Ramos (cell line): Measurements from ENCODE around the gene CNTROB.

Experiments
- in situ Hi-C: fragments of 300-500 bp; cut with MboI; formaldehyde crosslinking; loops from one replicate; pipeline ENCODE4 v1.14.3; 2022; ENCODE audit warnings: low sequenced_read_pairs; ENCODE audit not compliant: unreplicated experiment

Gene CNTROB

DNA sequence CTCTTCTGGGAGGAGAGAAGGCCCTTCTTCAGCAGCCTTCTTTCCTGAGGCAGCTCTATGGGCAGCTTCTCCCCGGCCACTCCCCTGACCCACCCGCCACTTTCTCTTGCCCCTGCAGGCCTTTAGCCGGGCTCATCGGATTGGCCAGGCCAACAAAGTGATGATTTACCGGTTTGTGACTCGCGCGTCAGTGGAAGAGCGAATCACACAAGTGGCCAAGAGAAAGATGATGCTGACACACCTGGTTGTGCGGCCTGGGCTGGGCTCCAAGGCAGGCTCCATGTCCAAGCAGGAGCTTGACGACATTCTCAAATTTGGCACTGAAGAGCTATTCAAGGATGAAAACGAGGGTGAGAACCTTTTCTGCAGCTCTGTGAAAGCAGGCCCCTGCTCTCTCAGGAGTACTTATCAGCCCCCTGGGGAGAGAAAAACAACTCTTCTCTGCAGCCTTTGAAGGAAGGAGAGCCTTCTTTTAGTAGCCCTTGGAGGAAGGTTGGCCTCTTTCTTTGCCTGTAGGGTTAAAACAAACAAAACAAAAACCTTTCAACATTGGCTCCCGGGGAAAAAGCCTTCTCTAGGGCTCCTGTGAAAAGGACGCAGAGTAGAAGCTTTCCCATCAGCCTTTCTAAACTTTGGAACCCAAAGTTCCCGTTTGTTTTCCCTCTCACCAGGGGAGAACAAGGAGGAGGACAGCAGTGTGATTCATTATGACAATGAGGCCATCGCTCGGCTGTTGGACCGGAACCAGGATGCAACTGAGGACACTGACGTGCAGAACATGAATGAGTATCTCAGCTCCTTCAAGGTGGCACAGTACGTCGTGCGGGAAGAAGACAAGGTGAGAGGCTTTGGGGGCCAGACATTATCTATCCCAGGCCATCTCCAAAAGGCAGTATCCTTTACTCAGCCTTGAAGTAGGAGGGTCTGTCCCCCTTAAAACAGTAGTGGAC lies 28.6 kb upstream of the CNTROB start:
- in situ Hi-C loops: no loop called here

DNA sequence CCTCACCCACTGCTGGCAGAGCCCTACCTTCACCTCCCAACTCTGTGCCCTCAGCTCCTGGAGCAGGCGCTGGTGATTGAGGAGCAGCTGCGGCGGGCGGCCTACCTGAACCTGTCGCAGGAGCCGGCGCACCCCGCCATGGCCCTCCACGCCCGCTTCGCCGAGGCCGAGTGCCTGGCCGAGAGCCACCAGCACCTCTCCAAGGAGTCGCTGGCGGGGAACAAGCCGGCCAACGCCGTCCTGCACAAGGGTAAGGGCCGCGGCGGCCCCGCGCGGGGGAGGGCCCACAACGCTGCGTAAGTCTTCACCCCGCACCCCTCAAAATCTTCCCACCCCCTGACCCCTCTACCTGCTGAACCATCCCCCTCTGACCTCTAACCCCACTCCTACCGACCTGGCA lies 22.9 kb upstream of the CNTROB start:
- in situ Hi-C loops: no loop called here

DNA sequence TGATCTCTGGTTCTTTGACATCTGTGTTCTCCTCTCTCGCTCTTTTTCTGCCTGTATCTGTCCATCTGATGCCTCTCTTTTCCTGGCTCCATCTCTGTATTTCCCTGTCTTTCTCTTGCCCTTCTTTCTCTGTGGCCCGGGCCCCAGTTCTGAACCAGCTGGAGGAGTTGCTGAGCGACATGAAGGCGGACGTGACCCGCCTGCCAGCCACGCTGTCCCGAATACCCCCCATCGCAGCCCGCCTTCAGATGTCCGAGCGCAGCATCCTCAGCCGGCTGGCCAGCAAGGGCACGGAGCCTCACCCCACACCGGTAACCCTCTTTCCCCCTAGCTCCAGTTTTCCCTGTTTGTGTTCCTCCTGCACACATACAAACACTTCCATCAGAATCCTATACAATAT lies 21.7 kb upstream of the CNTROB start:
- in situ Hi-C loops: loop anchor here (10.0 kb wide), 1 partner anchor 75 kb away; no protein-coding TSS in a partner anchor

DNA sequence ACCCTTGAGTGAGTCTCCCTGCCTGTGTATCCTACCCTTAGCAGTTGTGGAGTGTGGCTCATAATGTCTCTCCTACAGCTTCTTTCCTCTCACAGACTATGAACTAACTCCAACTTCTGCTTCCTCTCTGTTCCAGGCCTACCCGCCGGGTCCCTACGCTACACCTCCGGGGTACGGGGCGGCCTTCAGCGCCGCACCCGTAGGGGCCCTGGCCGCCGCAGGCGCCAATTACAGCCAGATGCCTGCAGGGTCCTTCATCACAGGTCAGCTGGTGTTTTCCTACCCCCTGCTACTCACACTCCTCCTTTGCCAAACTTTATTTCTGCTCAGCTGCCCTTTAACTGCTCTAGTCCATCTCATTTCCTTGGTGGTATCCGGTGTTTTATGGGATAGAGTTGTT lies 21.3 kb upstream of the CNTROB start:
- in situ Hi-C loops: loop anchor here (10.0 kb wide), 1 partner anchor 74 kb away; no protein-coding TSS in a partner anchor

DNA sequence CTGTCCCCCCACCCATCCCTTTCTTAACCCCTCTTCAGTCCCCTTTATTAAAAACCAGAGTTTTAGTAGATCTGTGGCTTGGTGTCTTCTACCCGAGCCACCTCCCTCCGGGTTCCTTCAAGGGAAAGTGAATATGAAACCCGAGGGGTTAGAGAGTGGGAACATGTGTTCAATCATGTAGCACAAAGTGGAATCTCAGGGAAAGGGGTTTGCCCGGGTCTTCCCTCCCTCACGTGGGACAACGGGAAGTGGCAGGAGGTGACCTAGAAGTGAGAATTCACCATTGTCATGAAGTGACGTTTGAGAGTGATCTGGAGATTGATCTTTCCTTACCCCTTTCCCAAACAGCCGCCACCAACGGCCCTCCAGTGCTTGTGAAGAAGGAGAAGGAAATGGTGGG lies 20.9 kb upstream of the CNTROB start:
- in situ Hi-C loops: loop anchor here (10.0 kb wide), 1 partner anchor 74 kb away; no protein-coding TSS in a partner anchor

DNA sequence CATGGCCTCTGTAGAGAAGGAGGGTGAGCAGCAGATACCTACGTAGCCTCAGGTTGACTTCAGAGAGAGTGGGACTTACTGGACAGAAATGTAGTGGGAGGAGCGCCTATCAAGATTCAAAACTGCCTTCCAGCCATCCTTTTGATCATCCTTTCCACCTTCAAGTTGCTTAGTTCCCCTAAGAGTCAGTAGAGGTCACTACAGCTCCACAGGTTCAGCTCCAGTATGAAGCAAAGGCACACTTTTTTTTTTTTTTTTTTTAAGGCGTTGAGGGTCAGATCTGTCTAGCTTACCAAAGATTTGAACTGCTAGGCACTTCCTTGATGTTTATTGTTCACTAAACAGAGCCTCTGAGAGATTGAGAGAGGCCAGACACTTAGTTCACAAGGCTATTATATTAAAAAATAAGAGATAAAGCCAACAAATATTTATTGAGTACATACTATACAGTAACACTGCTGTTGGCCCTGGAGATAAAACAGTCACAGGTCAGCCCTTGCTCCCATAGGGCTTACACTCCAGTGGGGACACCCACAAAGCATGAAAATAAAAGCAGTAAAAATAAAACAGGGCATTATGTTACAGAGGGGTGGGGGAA lies 19.0 kb upstream of the CNTROB start:
- in situ Hi-C loops: loop anchor here (10.0 kb wide), 1 partner anchor 72 kb away; no protein-coding TSS in a partner anchor

DNA sequence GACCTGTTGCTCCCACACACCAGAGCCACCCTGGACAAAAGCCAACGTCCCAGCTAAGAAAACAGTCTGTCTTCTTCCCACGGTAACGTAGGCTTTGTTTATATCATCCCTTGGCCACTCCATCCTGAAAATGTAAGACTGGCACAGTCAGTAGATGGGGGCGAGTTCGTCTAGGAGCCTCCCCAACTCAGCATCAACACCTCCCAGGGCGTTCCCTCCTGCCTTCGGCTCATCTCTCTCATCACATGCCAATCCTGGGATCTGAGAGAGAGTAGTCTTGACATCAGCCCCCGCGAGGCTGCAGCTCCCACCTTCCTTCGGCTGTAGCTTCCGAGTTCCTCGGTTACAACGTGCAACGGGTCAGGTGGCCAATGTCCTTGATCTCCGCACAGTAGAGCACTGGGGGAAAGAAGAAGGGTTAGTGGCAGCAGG lies 16.8 kb upstream of the CNTROB start:
- in situ Hi-C loops: loop anchor here (10.0 kb wide), 1 partner anchor 70 kb away; no protein-coding TSS in a partner anchor

DNA sequence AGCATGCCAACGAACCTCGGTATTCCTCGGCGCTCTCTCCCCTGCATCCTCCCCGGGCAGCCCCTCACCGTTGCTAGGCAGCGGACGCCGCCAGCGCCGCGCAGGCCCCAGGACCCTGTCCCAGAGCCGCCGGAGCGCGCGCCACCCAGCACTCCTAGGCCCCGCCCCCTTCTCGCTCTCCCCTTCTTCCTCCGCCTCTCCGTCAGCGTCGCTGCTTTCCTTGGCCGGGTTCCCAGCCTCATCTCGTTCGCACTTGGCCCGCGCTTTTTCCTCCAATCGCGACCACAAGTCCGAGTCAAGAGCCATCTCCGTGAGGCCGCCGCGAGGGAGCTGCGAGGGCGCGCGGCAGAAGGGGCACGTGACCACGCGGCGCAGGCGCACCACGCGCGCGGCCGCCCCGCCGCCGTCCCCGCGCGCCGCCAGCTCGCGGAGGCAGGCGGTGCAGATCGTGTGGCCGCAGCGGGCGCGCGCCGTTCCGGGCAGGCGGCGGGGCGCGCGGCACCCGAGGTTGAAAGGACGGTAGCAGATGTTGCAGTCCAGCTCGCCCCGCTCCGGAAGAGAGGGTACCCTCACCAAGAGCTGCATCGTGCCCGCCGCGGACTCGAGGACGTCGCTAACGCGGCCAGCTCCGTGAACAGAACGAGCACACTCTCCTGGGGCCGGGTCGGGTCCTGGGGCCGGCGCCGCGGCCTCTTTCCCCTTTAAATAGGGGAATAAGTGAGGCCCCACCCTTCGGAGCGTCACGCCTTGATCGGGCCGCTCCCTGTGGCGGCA lies 16.2 kb upstream of the CNTROB start, which contains the start of gene RNF227:
Gene RNF227, minus strand, starts transcription at position 679 of the 774 bp plus-strand sequence. Its CDS starts 94 bp downstream, at position 585.
- in situ Hi-C loops: loop anchor here (10.0 kb wide), 1 partner anchor 69 kb away; no protein-coding TSS in a partner anchor

DNA sequence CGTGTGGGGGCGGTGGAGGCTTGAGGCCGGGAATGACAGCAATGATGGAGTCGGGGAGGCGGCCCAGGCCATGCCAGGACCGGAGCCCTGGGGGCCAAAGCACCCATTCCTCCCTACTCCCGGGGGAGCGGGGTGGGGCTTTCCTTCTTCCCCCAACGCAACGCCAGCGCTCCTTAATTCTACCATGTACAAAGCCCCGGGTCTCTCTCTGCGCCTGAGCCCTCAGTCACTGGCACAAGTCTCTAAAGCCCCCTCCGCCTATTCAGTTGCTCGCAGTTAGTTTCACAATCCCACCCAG lies 15.7 kb upstream of the CNTROB start:
- in situ Hi-C loops: loop anchor here (10.0 kb wide), 1 partner anchor 68 kb away; no protein-coding TSS in a partner anchor

DNA sequence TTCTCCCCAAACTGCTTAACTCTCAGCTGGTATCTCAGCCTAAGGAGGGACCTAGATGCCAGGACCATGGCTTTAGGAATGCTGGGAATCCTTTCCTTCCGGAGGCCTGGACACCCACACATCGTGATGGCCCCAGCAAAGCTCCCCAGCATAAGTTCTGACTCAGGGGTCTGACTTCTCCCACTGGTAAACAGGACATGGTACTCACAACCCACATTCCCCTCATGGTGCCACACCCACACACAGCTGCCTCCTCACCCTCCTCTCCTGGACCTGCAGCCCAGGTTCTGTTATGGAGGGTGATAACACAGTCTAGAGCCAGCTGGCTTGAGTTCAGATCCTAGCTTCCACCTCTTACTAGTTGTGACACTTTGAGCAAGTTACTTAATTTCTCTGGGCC lies 15.2 kb upstream of the CNTROB start:
- in situ Hi-C loops: loop anchor here (10.0 kb wide), 1 partner anchor 68 kb away; no protein-coding TSS in a partner anchor

DNA sequence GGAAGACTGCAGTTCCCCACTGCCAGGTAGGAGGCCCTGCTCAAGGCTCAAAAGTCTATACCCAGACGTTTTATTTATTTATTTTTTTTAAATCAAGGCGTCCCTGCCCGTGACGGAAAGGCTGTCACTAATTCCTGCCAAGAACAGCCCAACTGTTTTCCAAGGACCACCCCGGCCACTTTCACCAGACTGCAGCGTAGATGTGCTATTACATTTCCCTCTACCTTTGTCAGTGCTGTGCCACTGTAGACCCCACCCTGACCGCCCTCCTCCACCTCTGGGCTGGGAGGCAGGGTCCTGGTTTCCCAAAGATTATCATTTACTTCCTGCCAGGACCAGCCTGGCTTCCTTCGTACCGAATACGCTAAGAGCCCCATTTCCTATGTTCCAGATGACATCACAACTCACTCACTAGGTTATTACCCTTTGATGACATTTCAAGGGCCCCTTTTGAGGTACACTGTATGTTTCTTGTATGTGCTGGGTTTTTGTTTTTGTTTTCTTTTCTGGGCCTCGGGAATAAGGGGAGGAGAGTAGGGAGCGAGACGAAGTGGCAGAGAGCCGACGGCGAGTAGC lies 9.6 kb upstream of the CNTROB start:
- in situ Hi-C loops: no loop called here

DNA sequence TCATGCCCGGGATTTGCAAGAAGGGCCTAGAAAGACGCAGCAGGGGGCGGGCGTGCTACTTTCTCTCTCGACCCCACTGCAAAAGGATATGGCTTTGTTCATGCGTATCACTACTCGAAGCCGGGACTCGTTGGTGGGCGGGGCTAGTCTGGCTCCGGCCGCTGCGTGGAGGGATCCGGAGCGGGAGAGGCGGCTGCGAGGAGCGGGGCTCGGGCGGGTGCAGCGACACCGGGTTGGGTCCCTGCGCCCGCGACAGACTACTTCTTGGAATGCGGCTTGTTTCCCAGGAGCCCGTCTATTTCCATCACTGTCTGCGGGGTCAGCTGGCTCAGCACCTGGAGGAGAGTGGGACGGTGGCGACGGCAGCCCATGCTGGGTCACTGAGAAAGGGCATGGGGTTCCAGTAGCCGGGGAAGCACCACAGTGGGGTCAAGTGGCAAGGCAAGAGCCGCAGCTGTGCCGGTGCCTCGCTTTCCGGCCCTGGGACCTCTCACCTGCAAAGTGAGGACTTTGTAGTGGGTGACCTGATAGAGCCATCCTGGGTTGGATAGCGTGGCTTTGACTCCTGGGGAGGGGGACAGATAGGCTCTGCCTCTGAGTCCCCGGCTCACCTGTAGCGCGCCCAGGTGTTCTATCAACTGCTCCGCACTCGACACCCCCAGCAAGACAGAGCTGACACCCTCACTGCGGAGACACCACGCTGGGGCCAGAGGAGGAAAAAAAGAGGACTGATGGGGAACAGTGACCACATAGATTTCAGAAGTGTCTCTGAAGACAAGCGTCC lies 9.0 kb upstream of the CNTROB start:
- in situ Hi-C loops: no loop called here

DNA sequence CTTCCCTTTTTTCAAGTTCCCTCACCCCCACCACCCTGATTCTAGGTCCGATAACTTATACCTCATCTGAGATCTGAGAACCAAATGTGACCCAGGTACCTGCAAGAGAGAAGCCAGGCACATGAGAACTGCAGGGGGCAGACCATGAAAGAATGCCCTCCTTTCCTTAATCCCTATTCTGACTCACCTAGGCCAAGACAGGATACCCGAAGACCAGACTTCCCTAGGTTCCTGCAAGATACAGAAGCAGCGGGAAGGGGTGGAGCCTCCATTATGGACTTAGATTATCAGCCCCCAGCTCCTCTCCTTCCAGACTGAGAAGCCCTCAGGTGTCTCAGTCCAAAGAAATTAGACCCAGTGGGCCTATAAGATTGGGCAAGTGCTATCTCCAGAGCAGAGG lies 4.4 kb upstream of the CNTROB start:
- in situ Hi-C loops: no loop called here

DNA sequence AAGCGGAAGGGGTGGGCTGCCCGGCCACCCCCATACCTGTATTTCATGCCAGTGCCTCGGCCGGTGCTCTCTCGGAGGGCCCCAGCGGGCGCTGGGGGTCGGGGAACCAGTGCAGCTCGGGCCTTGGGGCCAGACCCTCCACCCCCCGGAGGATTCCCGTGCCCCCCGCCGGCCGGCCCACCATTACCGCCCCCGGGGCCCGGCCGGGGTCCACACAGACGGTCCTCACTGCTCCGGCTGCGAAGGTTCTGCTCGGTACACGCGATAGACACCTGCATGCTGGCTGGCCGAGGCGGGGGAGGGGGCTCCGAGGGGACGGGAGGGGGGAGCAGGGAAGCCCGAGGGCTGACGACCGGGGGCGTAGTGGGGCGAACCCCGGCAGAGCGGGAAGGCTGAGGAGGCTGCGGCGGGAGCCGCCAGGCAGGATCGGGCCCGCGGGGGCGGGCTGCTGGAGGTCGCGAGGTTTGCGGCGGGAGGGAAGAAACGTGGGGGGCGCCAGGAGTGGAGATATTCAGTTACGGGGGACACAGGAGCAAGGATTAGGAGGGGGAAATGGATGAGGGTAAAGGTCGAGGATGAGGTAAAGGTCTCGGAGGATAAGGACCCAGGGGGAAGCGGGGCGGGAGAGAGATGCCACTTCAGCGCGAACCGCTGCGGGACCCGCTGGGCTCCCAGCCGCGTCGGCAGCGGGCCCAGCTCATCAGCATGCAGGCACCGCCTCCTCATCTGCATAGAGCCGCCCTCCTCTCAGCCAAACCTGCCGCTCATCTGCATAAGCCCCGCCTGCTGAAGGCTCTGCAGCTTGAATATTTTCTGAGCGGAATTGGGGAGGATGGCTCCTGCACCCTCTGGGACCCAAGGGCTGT lies 2.6 kb upstream of the CNTROB start, which contains the start of gene KCNAB3:
Gene KCNAB3, minus strand, starts transcription at position 699 of the 866 bp plus-strand sequence. Its CDS starts 421 bp downstream, at position 278.
- in situ Hi-C loops: no loop called here

DNA sequence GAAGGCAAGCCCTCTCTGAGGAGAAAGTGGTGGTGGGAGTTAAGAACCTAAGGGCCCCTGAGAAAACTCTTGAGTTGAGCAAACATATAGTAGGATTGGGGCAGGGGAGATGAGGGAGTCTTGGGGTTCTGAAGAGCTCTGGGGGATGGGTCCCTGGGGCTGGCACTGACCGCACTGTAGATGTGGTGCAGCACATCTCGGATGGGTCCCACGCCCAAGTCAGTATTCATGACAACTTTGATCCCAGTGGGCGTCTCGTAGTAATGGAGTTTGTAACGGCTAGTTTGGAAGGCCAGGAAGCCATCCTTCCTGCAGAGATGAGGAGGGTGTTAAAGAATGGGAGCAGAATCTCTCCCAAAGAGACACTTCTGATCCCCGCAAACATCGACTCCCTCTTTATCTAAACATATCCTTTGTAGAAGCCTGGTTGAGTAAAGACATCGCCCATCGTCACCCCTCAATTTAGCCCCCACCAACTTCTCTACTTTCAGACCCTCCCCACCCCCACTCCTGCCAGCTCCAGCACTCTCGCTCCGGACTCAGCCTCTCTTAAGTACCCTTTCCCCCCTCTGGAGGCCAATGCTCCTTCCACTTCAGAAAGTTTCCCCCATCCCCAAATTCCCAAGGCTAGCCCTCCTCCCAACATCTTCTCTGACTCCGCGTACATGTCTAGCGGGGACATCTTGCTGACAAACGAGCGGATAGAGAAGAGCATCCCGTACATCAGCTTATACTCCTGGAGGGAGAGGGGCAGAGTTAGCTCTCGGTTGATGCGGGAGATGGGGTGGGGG lies 970 bp upstream of the CNTROB start:
- in situ Hi-C loops: no loop called here

DNA sequence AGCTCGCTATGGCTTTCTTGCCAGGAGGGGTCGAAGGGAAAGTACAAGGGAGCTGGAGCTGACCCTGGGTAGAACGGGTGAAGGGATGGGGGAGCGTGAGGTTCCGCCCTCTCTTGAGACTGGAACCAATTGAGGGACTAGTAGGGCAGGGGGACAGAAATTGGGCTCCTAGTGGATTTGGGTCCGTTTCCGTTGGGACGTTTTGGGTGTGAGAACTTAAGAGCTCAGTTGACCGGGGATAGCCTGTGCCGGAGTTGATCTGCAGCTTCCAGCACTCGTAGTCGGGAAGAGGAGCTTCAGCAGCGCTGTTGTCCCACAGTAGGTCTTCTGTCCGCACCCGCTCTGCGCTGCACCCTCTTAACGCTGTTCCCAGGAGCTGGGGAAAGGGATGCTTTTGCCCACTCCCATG lies 481 bp downstream of the CNTROB start:
- in situ Hi-C loops: no loop called here

DNA sequence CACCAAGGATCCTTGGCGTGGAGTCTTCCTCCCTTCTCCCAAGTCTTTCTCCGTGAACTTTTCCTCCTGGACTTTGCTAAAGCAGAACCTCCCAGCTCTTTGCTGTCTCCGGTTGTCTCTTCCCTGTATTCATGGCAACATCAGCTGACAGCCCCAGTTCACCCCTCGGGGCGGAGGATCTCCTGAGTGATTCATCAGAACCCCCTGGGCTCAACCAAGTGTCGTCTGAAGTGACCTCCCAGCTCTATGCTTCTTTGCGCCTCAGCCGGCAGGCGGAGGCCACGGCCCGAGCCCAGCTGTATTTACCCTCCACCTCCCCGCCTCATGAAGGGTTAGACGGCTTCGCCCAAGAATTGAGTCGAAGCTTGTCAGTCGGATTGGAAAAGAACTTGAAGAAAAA lies 943 bp downstream of the CNTROB start:
- in situ Hi-C loops: no loop called here
